HUES6 (cell line): ENCODE results near the gene TGFB1.

ENCODE experiments used
- H3K27ac ChIP-seq: 2 replicates; pipeline ENCODE4 v1.7.0; 2013; ENCODE audit warnings: low read depth, mild to moderate bottlenecking, low read length, inconsistent platforms
- H3K27me3 ChIP-seq: 2 replicates; pipeline ENCODE4 v1.6.1; 2013; ENCODE audit warnings: low read length; ENCODE audit not compliant: control insufficient read depth, insufficient read depth
- H3K36me3 ChIP-seq: 2 replicates; pipeline ENCODE4 v1.6.1; 2013; ENCODE audit warnings: low read length; ENCODE audit not compliant: control insufficient read depth, insufficient read depth
- H3K4me1 ChIP-seq: 2 replicates; pipeline ENCODE4 v1.6.1; 2013; ENCODE audit warnings: low read length; ENCODE audit not compliant: control insufficient read depth, insufficient read depth
- H3K4me3 ChIP-seq: 2 replicates; pipeline ENCODE4 v1.5.1; 2013; ENCODE audit warnings: low read depth, low read length
- H3K9ac ChIP-seq: one replicate; pipeline ENCODE4 v1.6.1; 2013; ENCODE audit warnings: mild to moderate bottlenecking, low read length
- H3K9me3 ChIP-seq: 2 replicates; pipeline ENCODE4 v1.6.1; 2013; ENCODE audit warnings: low read depth, low read length; ENCODE audit not compliant: control insufficient read depth, insufficient read depth

Gene TGFB1

DNA sequence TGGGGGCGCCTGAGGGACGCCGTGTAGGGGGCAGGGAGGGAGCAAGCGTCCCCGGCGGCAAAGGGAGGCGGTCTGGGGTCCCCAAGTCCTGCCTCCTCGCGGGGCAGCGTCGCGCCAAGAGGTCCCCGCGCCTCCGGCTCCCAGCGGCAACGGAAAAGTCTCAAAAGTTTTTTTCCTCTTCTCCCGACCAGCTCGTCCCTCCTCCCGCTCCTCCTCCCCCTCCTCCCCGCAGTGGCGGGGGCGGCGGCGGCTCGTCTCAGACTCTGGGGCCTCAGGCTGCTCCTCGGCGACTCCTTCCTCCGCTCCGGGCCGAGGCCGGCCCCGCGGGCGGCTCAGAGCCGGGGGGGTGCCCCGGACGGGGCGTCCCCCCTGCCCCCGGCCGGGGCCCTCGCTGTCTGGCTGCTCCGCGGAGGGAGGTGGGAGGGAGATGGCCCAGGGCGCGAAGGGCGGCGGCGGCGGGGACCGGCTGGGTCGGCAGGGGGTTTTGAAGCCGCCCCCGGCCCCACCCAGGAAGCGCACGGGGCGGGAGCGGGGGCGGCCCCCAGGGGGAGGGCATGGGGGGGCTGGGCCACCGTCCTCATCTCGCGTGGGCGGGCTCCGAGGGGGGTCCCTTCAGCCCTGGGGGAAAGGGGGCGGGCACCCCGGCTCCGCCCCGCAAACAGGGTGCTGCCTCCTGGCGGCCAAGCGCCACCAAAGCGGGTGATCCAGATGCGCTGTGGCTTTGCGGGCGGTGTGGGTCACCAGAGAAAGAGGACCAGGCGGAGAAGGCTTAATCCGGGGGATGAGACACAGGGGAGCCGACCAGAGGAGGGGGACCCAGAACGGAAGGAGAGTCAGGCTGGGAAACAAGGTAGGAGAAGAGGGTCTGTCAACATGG is at the start of gene TGFB1:
Gene TGFB1, minus strand, starts transcription at position 457 of the 877 bp plus-strand sequence. CDS start 878 bp downstream, outside the sequence.
- no peaks in the 10 kb centered on the region; the same call in 1 of the 2 replicates for H3K36me3 ChIP-seq
- peak within 1 kb of the TSS; percentile 95 for H3K4me3 ChIP-seq
- peak within 1 kb of the TSS; percentile 84 for H3K9ac ChIP-seq
- peak within 1 kb of the TSS; percentile 43; the same call in 1 of the 2 replicates for H3K27ac ChIP-seq
- peaks cover 31% of the 10 kb centered on the region for H3K27me3 ChIP-seq
- peaks cover 10% of the 10 kb centered on the region for H3K4me1 ChIP-seq
- no peaks in the 10 kb centered on the region for H3K9me3 ChIP-seq

DNA sequence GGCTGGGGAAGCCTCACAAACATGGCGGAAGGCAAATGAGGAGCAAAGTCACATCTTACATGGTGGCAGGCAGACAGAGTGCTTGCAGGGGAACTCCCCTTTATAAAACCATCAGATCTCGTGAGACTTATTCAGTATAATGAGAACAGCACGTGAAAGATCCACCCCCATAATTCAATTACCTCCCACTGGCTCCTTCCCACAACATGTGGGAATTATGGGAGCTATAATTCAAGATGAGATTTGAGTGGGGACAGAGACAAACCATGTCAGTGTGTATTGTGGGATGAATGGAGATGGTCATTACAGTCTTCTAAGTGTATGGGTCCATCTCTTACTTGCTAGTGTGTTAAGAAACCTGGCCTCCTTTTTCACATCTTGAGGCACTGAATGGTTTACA is 48.3 kb upstream of the TGFB1 start:
- no peaks in the 10 kb centered on the region for H3K9me3 ChIP-seq
- H3K36me3 ChIP-seq = no peaks in the 10 kb centered on the region
- no peaks in the 10 kb centered on the region for H3K27me3 ChIP-seq
- H3K27ac ChIP-seq = no peak overlapping the region
- no peak overlapping the region for H3K9ac ChIP-seq
- peaks cover 12% of the 10 kb centered on the region for H3K4me1 ChIP-seq
- no peak overlapping the region for H3K4me3 ChIP-seq

DNA sequence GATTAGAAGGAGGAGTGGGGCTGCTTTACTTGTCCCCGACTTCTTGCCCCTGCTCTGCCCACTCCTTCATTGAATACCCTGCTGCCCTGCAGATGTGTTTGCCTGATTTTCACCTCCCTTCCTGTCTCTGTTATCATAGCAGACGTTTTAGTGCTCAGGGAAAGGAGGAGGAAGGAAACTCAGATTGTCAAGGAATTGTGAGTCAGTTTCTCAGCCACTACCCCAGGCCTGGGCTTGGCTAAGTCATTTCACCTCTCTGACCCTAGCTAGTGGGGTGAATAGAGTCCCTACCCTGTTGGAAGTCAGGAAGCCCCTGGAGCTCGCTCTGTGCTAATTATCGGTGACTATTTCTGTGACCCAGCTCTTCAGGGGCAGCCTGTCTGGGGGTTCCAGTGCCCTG is 47.8 kb upstream of the TGFB1 start:
- H3K9me3 ChIP-seq = no peaks in the 10 kb centered on the region
- no peaks in the 10 kb centered on the region for H3K36me3 ChIP-seq
- peaks cover 10% of the 10 kb centered on the region for H3K4me1 ChIP-seq
- H3K27ac ChIP-seq = no peak overlapping the region
- H3K9ac ChIP-seq = no peak overlapping the region
- H3K4me3 ChIP-seq = no peak overlapping the region
- no peaks in the 10 kb centered on the region for H3K27me3 ChIP-seq

DNA sequence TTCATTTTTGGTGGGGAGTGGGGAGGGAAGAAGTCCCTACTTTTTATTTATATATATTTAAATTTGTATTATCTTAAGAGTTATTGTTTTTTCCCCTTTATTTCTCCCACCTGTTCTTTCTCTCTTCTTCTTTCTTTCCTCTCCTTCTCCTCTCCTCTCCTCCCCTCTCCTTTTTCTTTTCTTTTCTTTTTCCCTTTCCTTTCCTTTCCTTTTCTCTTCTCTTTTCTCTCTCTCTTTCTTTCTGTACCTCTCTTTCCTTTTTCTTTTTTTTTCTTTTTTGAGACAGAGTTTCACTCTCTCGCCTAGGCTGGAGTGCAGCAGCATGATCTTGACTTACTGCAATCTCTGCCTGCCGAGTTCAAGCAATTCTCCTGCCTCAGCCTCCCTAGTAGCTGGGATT is 45.8 kb upstream of the TGFB1 start:
- no peak overlapping the region for H3K4me3 ChIP-seq
- no peaks in the 10 kb centered on the region for H3K9me3 ChIP-seq
- H3K27me3 ChIP-seq = no peaks in the 10 kb centered on the region
- no peak overlapping the region for H3K27ac ChIP-seq
- peaks cover 4% of the 10 kb centered on the region for H3K4me1 ChIP-seq
- no peaks in the 10 kb centered on the region for H3K36me3 ChIP-seq
- H3K9ac ChIP-seq = no peak overlapping the region

DNA sequence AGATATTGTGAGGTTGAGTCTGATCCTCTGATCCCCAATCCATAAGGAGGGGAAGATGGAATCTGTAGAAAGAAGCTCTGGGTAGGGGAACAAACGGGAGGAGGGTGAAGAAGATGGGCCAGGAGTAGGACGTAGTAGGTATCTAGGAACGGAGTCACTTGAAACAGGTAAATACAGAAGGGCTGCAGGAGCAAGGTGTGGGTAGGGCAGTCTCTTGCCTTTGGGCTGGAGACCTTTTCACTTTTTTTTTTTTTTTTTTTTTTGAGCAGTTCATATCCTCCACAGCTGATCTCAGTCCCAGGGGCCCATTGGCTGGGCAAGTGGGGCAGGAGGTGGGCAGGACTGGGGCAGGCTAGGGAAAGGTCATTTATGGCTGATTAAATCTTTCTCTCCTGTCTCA is 45.4 kb upstream of the TGFB1 start:
- Histone ChIP-seq H3K36me3 (no peaks in the 10 kb centered on the region), H3K27ac (no peak overlapping the region), H3K4me3 (peak overlapping the region; percentile 82; the same call in 1 of the 2 replicates), H3K27me3 (no peaks in the 10 kb centered on the region), H3K9ac (peak overlapping the region; percentile 99), H3K9me3 (no peaks in the 10 kb centered on the region), H3K4me1 (peaks cover 4% of the 10 kb centered on the region)

DNA sequence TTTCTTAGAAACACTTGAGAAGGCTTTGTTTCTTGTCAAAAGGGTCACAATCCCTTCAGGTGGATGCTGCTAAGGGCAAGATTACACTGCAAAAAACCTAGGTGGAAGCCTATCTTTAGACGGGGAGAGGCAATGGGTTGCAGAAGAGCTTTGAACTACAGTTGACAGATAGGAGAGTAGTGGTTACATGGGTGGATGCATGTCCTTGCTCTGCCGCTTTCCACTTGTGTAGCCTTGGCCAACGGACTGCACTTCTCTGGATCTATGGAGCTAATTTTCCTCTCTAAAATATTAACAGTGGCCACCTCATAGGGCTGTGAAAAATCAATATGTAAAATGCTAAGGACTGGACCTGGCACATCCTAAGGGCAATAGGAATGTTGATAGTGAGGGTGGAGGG is 44.9 kb upstream of the TGFB1 start:
- H3K36me3 ChIP-seq = no peaks in the 10 kb centered on the region
- no peaks in the 10 kb centered on the region for H3K27me3 ChIP-seq
- H3K9me3 ChIP-seq = no peaks in the 10 kb centered on the region
- H3K4me3 ChIP-seq = peak overlapping the region; percentile 82
- peak overlapping the region; percentile 99 for H3K9ac ChIP-seq
- peaks cover 4% of the 10 kb centered on the region for H3K4me1 ChIP-seq
- no peak overlapping the region for H3K27ac ChIP-seq

DNA sequence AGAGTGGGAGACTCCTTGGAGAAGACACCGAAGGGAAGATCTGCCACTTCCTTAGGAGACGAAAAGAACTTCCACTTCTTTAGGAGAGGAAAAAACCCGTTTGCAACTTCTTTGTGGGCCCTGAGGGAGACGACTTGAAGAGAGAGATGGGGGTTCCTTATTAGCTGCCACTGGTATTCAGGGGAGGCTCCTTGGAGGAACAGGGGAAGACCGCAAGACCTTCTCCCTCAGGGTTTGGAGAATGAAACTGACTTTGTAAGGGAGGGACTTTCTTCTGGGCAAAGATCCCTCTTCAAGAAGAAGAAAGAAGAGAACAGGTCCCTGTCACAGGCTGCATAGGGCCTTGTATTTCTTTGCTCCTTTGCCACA is 44.3 kb upstream of the TGFB1 start:
- Histone ChIP-seq H3K9ac (peak overlapping the region; percentile 99), H3K36me3 (peaks cover under 1% of the 10 kb centered on the region), H3K27me3 (no peaks in the 10 kb centered on the region), H3K9me3 (no peaks in the 10 kb centered on the region), H3K4me1 (peaks cover 4% of the 10 kb centered on the region), H3K27ac (peak overlapping the region; percentile 100), H3K4me3 (peak overlapping the region; percentile 82)

DNA sequence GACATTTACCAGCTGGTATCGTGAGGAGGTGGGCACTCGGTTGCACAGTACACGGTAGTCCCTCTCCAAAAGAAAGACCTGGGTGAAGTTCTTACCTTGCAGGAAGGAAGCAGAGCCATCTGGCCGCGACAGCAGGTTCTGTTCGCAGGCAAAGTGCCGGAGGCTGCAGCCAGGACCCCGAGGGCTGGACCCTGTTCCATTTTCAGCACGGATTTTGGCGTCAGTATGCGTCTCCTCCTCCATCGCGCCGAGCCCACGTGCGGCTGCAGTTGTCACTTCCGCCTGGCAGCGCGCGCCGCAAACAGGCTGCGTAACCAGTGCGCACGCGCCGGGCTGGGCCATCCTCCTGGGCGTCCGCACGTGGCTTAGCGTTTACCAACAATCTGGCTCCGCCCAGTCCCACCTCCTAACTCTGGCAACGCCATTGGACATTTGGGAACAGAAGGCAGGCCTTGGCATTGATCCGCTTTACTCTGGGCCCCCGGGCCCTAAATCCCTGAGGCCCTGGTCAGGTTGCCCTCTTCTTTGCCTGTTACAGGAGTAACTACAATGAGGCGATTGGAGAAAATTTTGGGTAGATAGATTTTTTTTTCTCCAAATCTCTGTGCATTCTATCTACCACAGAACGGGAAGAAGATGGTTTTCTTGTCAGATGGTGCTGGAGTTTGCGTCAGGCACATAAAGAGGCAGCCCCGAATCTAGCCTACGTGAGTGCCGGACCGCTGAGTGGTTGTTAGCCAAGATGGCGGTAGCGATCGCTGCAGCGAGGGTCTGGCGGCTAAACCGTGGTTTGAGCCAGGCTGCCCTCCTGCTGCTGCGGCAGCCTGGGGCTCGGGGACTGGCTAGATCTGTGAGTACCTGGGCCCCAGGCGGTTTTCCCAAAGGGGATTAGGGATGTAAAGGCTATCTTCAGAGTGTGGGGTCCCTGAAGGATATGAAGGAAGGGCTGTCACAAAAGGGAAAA is 43.6 kb upstream of the TGFB1 start, which contains the start of the genes BCKDHA and EXOSC5:
Gene BCKDHA, plus strand, starts transcription at position 733 of the 964 bp plus-strand sequence. Its CDS starts 10 bp downstream, at position 743.
Gene EXOSC5, minus strand, starts transcription at position 274 of the 964 bp plus-strand sequence. Its CDS starts 31 bp downstream, at position 243.
- peaks cover 5% of the 10 kb centered on the region for H3K36me3 ChIP-seq
- peaks cover 4% of the 10 kb centered on the region for H3K4me1 ChIP-seq

DNA sequence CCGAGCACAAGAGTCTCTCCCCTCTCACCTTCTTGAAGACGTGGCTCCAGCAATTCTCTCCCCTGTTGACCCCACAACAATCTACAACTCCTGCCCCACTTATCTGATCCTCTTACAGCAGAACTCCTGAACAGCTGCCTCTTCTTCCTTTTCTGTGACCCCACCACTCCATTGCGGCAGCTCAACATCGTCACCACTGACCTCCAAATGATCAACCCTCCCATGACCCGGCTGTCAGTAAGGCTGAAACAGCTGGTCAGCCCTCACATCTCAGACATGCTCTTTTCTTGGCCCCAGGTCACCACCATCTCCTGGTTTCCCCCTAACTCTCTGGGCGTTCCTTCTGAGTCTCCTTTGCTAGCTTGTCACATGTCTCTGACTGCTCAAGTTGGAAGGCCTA is 41.6 kb upstream of the TGFB1 start:
- Histone ChIP-seq H3K4me3 (no peak overlapping the region), H3K4me1 (peaks cover 4% of the 10 kb centered on the region), H3K27ac (no peak overlapping the region), H3K27me3 (no peaks in the 10 kb centered on the region), H3K36me3 (peaks cover 24% of the 10 kb centered on the region), H3K9ac (peak overlapping the region; percentile 21), H3K9me3 (no peaks in the 10 kb centered on the region)

More for the DNA sequence above, 43.6 kb upstream of the TGFB1 start, which contains the start of the genes BCKDHA and EXOSC5:
- H3K27ac ChIP-seq = peak within 1 kb of the TSS; percentile 100
- no peaks in the 10 kb centered on the region for H3K9me3 ChIP-seq
- peak within 1 kb of the TSS; percentile 84 for H3K4me3 ChIP-seq
- H3K27me3 ChIP-seq = no peaks in the 10 kb centered on the region
- peak within 1 kb of the TSS; percentile 99 for H3K9ac ChIP-seq

DNA sequence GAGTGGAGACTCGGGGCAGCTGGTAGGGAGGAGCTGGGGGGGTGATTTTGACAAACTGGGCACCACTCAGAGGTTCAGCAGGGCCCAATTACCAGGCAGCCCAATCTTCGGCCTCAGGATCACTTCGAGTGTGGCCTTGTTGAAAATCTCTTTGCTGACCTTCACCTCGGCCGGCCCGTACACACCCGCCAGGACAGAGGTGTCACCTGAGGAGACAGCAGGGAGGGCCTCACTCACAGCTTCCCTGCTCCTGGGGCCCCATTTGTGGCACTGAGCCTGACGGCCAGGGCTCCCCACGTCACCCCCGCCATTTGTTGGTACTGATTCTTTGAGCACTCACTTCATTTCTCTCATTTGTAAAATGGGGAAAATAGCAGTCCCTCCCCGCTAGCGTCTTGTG is 39.1 kb upstream of the TGFB1 start:
- Histone ChIP-seq H3K27me3 (no peaks in the 10 kb centered on the region), H3K9me3 (no peaks in the 10 kb centered on the region), H3K9ac (no peak overlapping the region), H3K27ac (no peak overlapping the region), H3K36me3 (peaks cover 44% of the 10 kb centered on the region), H3K4me3 (no peak overlapping the region), H3K4me1 (no peaks in the 10 kb centered on the region)
